HUES48 (cell line): ENCODE results near the gene DST.

Experiments used
- H3K27ac ChIP-seq: one replicate; pipeline ENCODE4 v1.7.0; 2013; ENCODE audit warnings: low read depth, low read length, inconsistent platforms
- H3K27me3 ChIP-seq: 2 replicates; pipeline ENCODE4 v1.6.1; 2013; ENCODE audit warnings: mild to moderate bottlenecking, low read length; ENCODE audit not compliant: control insufficient read depth, insufficient read depth
- H3K36me3 ChIP-seq: 2 replicates; pipeline ENCODE4 v1.6.1; 2013; ENCODE audit warnings: low read length; ENCODE audit not compliant: control insufficient read depth, insufficient read depth
- H3K4me1 ChIP-seq: 2 replicates; pipeline ENCODE4 v1.6.1; 2013; ENCODE audit warnings: mild to moderate bottlenecking, low read length; ENCODE audit not compliant: control insufficient read depth, insufficient read depth
- H3K4me3 ChIP-seq: 2 replicates; pipeline ENCODE4 v1.5.1; 2013; ENCODE audit warnings: mild to moderate bottlenecking, low read depth, low read length
- H3K9ac ChIP-seq: 2 replicates; pipeline ENCODE4 v1.6.1; 2013; ENCODE audit warnings: mild to moderate bottlenecking, low read depth, low read length, moderate library complexity
- H3K9me3 ChIP-seq: 2 replicates; pipeline ENCODE4 v1.6.1; 2013; ENCODE audit warnings: low read length; ENCODE audit not compliant: control insufficient read depth, insufficient read depth

Gene DST

GRCh38 chr6:56491606-56492328 lies 150.9 kb downstream of the DST start:
- Histone ChIP-seq H3K4me1 (no peaks in the 10 kb centered on the region), H3K9me3 (no peaks in the 10 kb centered on the region), H3K36me3 (peaks cover 81% of the 10 kb centered on the region), H3K4me3 (no peak overlapping the region), H3K9ac (no peak overlapping the region), H3K27ac (no peak overlapping the region), H3K27me3 (no peaks in the 10 kb centered on the region)

- Histone ChIP-seq H3K27ac (no peak overlapping the region), H3K4me3 (no peak overlapping the region), H3K4me1 (no peaks in the 10 kb centered on the region), H3K36me3 (peaks cover 80% of the 10 kb centered on the region), H3K27me3 (no peaks in the 10 kb centered on the region), H3K9me3 (no peaks in the 10 kb centered on the region), H3K9ac (no peak overlapping the region)
Measured at GRCh38 chr6:56490993-56491392, 151.7 kb downstream of the DST start.

- Histone ChIP-seq H3K27me3 (no peaks in the 10 kb centered on the region), H3K4me1 (no peaks in the 10 kb centered on the region), H3K27ac (no peak overlapping the region), H3K4me3 (no peak overlapping the region), H3K9me3 (no peaks in the 10 kb centered on the region), H3K9ac (no peak overlapping the region), H3K36me3 (peaks cover 87% of the 10 kb centered on the region)
Measured at GRCh38 chr6:56489559-56489958, 153.1 kb downstream of the DST start.

GRCh38 chr6:56488281-56488680 lies 154.4 kb downstream of the DST start:
- H3K36me3 ChIP-seq, result peaks cover 78% of the 10 kb centered on the region
- no peak overlapping the region for H3K9ac ChIP-seq
- H3K9me3 ChIP-seq, result no peaks in the 10 kb centered on the region
- no peaks in the 10 kb centered on the region for H3K27me3 ChIP-seq
- H3K4me3 ChIP-seq, result no peak overlapping the region
- H3K27ac ChIP-seq, result no peak overlapping the region
- no peaks in the 10 kb centered on the region for H3K4me1 ChIP-seq

- Histone ChIP-seq H3K27ac (no peak overlapping the region), H3K9ac (no peak overlapping the region), H3K36me3 (peaks cover 78% of the 10 kb centered on the region)
Measured at GRCh38 chr6:56486681-56487080, 156.0 kb downstream of the DST start.

GRCh38 chr6:56484669-56485068 lies 158.0 kb downstream of the DST start:
- Histone ChIP-seq H3K4me1 (no peaks in the 10 kb centered on the region), H3K4me3 (no peak overlapping the region), H3K9me3 (no peaks in the 10 kb centered on the region), H3K27ac (no peak overlapping the region), H3K27me3 (no peaks in the 10 kb centered on the region), H3K9ac (no peak overlapping the region), H3K36me3 (peaks cover 85% of the 10 kb centered on the region)

More at GRCh38 chr6:56486681-56487080, 156.0 kb downstream of the DST start:
- Histone ChIP-seq H3K9me3 (no peaks in the 10 kb centered on the region), H3K4me3 (no peak overlapping the region), H3K27me3 (no peaks in the 10 kb centered on the region), H3K4me1 (no peaks in the 10 kb centered on the region)

GRCh38 chr6:56483929-56484328 lies 158.8 kb downstream of the DST start:
- Histone ChIP-seq H3K27me3 (no peaks in the 10 kb centered on the region), H3K27ac (no peak overlapping the region), H3K4me1 (no peaks in the 10 kb centered on the region), H3K4me3 (no peak overlapping the region), H3K36me3 (peaks cover 80% of the 10 kb centered on the region), H3K9ac (no peak overlapping the region), H3K9me3 (no peaks in the 10 kb centered on the region)

GRCh38 chr6:56482525-56482924 lies 160.2 kb downstream of the DST start:
- Histone ChIP-seq H3K36me3 (peaks cover 68% of the 10 kb centered on the region), H3K27ac (no peak overlapping the region)

GRCh38 chr6:56481957-56482356 lies 160.7 kb downstream of the DST start:
- Histone ChIP-seq H3K27ac (no peak overlapping the region), H3K4me3 (no peak overlapping the region), H3K9me3 (no peaks in the 10 kb centered on the region), H3K4me1 (no peaks in the 10 kb centered on the region), H3K27me3 (no peaks in the 10 kb centered on the region), H3K9ac (no peak overlapping the region), H3K36me3 (peaks cover 68% of the 10 kb centered on the region)

More at GRCh38 chr6:56482525-56482924, 160.2 kb downstream of the DST start:
- Histone ChIP-seq H3K4me1 (no peaks in the 10 kb centered on the region), H3K27me3 (no peaks in the 10 kb centered on the region), H3K9ac (no peak overlapping the region), H3K9me3 (no peaks in the 10 kb centered on the region), H3K4me3 (no peak overlapping the region)

- H3K27ac ChIP-seq, result no peak overlapping the region
- no peaks in the 10 kb centered on the region for H3K9me3 ChIP-seq
- no peak overlapping the region for H3K4me3 ChIP-seq
- no peaks in the 10 kb centered on the region for H3K4me1 ChIP-seq
- H3K36me3 ChIP-seq, result peaks cover 70% of the 10 kb centered on the region
- no peak overlapping the region for H3K9ac ChIP-seq
- no peaks in the 10 kb centered on the region for H3K27me3 ChIP-seq
Measured at GRCh38 chr6:56480654-56481337, 161.9 kb downstream of the DST start.

- Histone ChIP-seq H3K27ac (no peak overlapping the region), H3K9ac (no peak overlapping the region), H3K36me3 (peaks cover 70% of the 10 kb centered on the region), H3K9me3 (no peaks in the 10 kb centered on the region), H3K4me3 (no peak overlapping the region), H3K27me3 (no peaks in the 10 kb centered on the region), H3K4me1 (no peaks in the 10 kb centered on the region)
Measured at GRCh38 chr6:56480246-56480645, 162.4 kb downstream of the DST start.
